HCT116 (cell line): Measurements from ENCODE around the gene TSPEAR. TPM values are rescaled to one million over a fixed set of nuclear protein-coding genes. Genes with fewer than 3 reads are reported as not detected.
A peak's percentile ranks its signal among the peaks of the same experiment; 100 is the strongest.

Experiments
- ATAC-seq: fragments of 200-7000 bp; cut with Tn5 transposase; 2 replicates; pipeline ENCODE4 v1.9.1; 2020; ENCODE audit warnings: mild to moderate bottlenecking, moderate library complexity
- BruUV-seq: library from RNA; stranded (reverse); fragments of 400-500 nt; replicated peaks from 2 replicates; lab custom pipeline; 2021; lab: Mats Ljungman, UMichigan
- CTCF ChIA-PET: fragments of 300-600 bp; sonication (Branson Sonifier 250); formaldehyde crosslinking; loops from one replicate; lab custom pipeline; 2021; ENCODE audit warnings: antibody characterized with exemption; lab: Charles Lee
- POLR2A ChIA-PET: fragments of 300-600, 350-600 bp; sonication (Branson Sonifier 250); formaldehyde crosslinking; loops from one replicate; lab custom pipeline; 2021; ENCODE audit warnings: antibody characterized with exemption; lab: Charles Lee
- RAD21 ChIA-PET, 2 experiments: fragments of 300-600 bp; sonication (Branson Sonifier 250); formaldehyde crosslinking; loops; one replicate each; lab custom pipeline; 2023; ENCODE audit warnings: low total read pairs in 2 of 2; ENCODE audit not compliant: uncharacterized antibody in 2 of 2, unreplicated experiment in 2 of 2, low non-redundant PET in 1 of 2; lab: Charles Lee
- DNase-seq: peaks from one replicate; pipeline ENCODE4 v3.0.0-alpha.2; 2010; ENCODE audit warnings: low read depth, low spot score
- H2AFZ ChIP-seq: fragments of 200-600 bp; shearing (Covaris generic), sonication (generic); 2 replicates; pipeline ENCODE4 v1.6.1; 2017; ENCODE audit warnings: low read depth, mixed run types, mixed read lengths, antibody characterized with exemption, low read length; ENCODE audit not compliant: poor library complexity, severe bottlenecking
- H3K27ac ChIP-seq: 2 replicates; pipeline ENCODE4 v1.5.1; 2012; ENCODE audit warnings: low read depth, low read length
- H3K27me3 ChIP-seq: fragments of 200-600 bp; sonication (generic); 2 replicates; pipeline ENCODE4 v1.6.1; 2016; ENCODE audit warnings: mixed run types, low read length, mixed read lengths; ENCODE audit not compliant: insufficient read depth
- H3K36me3 ChIP-seq, 2 experiments: fragments of 200-500 bp in 1 of 2; fragments of 200-600 bp in 1 of 2; sonication (Bioruptor generic) in 1 of 2; sonication (generic) in 1 of 2; 2 replicates each; pipeline versions ENCODE4 v1.5.1 to v1.6.1; 2014 to 2016; ENCODE audit warnings: low read length in 2 of 2, inconsistent platforms in 1 of 2, mixed read lengths in 1 of 2, mixed run types in 1 of 2; ENCODE audit not compliant: insufficient read depth in 2 of 2, control insufficient read depth in 1 of 2
- H3K4me1 ChIP-seq, 2 experiments: fragments of 200-600 bp in 1 of 2; sonication (generic) in 1 of 2; 2 replicates each; pipeline versions ENCODE4 v1.5.1 to v1.6.1; 2012 to 2017; ENCODE audit warnings: low read length in 2 of 2, inconsistent platforms in 1 of 2, mild to moderate bottlenecking in 1 of 2, mixed read lengths in 1 of 2, mixed run types in 1 of 2, moderate library complexity in 1 of 2; ENCODE audit not compliant: insufficient read depth in 2 of 2, control insufficient read depth in 1 of 2
- H3K4me2 ChIP-seq: fragments of 200-600 bp; sonication (generic); 2 replicates; pipeline ENCODE4 v1.6.1; 2017; ENCODE audit warnings: mixed run types, low read length, mixed read lengths
- H3K4me3 ChIP-seq, 2 experiments: fragments of 200-600 bp in 1 of 2; sonication (generic) in 1 of 2; replicated peaks in 1 of 2; 2 replicates each; pipeline ENCODE4 v1.5.1; 2011 to 2016; ENCODE audit warnings: low read length in 2 of 2, control low read depth in 1 of 2, low read depth in 1 of 2, mild to moderate bottlenecking in 1 of 2, mixed read lengths in 1 of 2, mixed run types in 1 of 2
- H3K79me2 ChIP-seq: fragments of 200-600 bp; sonication (generic); 2 replicates; pipeline ENCODE4 v1.6.1; 2017; ENCODE audit warnings: mild to moderate bottlenecking, mixed run types, low read length, moderate library complexity, mixed read lengths; ENCODE audit not compliant: insufficient read depth
- H3K9ac ChIP-seq: fragments of 200-600 bp; sonication (generic); 2 replicates; pipeline ENCODE4 v1.6.1; 2016; ENCODE audit warnings: low read length, mixed read lengths
- H3K9me2 ChIP-seq: fragments of 200-600 bp; sonication (generic), shearing (Covaris generic); 2 replicates; pipeline ENCODE4 v1.6.1; 2017; ENCODE audit warnings: mixed run types, mild to moderate bottlenecking, moderate library complexity; ENCODE audit not compliant: insufficient read depth
- H3K9me3 ChIP-seq, 2 experiments: fragments of 200-500 bp in 1 of 2; fragments of 200-600 bp in 1 of 2; sonication (Bioruptor generic) in 1 of 2; sonication (generic) in 1 of 2; 2 replicates each; pipeline ENCODE4 v1.6.1; 2014 to 2017; ENCODE audit warnings: low read length in 2 of 2, mixed read lengths in 2 of 2, inconsistent platforms in 1 of 2, low read depth in 1 of 2, mild to moderate bottlenecking in 1 of 2, mixed run types in 1 of 2, moderate library complexity in 1 of 2; ENCODE audit not compliant: control insufficient read depth in 1 of 2, insufficient read depth in 1 of 2
- H4K20me1 ChIP-seq: fragments of 200-600 bp; sonication (generic), shearing (Covaris generic); 2 replicates; pipeline ENCODE4 v1.6.1; 2017; ENCODE audit warnings: mixed run types, mild to moderate bottlenecking, moderate library complexity; ENCODE audit not compliant: insufficient read depth
- ATF3 ChIP-seq: IDR thresholded peaks from 2 replicates; pipeline ENCODE4 v1.6.1; 2012
- CBX3 ChIP-seq: IDR thresholded peaks from 2 replicates; pipeline ENCODE4 v1.6.1; 2012; ENCODE audit warnings: low read depth
- CEBPB ChIP-seq: IDR thresholded peaks from 2 replicates; pipeline ENCODE4 v1.6.1; 2012; ENCODE audit warnings: low read depth
- CTCF ChIP-seq, 3 experiments: fragments of 200-600 bp in 1 of 3; sonication (generic) in 1 of 3; IDR thresholded peaks in 2 of 3; conservative IDR thresholded peaks in 1 of 3; 2 replicates each; pipeline ENCODE4 v1.5.1; 2012 to 2017; ENCODE audit warnings: low read depth in 2 of 3, low read length in 2 of 3, antibody characterized with exemption in 1 of 3, borderline replicate concordance in 1 of 3, control low read depth in 1 of 3, mild to moderate bottlenecking in 1 of 3, mixed read lengths in 1 of 3, mixed run types in 1 of 3, moderate library complexity in 1 of 3; ENCODE audit not compliant: insufficient read depth in 1 of 3
- EGR1 ChIP-seq: IDR thresholded peaks from 2 replicates; pipeline ENCODE4 v1.6.1; 2012; ENCODE audit warnings: low read depth
- ELF1 ChIP-seq: IDR thresholded peaks from 2 replicates; pipeline ENCODE4 v1.6.1; 2012; ENCODE audit warnings: low read depth, borderline replicate concordance
- MAX ChIP-seq: IDR thresholded peaks from 2 replicates; pipeline ENCODE4 v1.6.1; 2012
- POLR2A ChIP-seq: IDR thresholded peaks from 2 replicates; pipeline ENCODE4 v1.7.0; 2011; ENCODE audit warnings: borderline replicate concordance; ENCODE audit not compliant: insufficient read depth, insufficient read length; ENCODE audit errors: extremely low read depth
- RAD21 ChIP-seq: IDR thresholded peaks from 2 replicates; pipeline ENCODE4 v1.6.1; 2012; ENCODE audit warnings: low read depth, mild to moderate bottlenecking
- intact Hi-C: fragments of 100-400 bp; cut with micrococcal nuclease; formaldehyde crosslinking; loops from 2 replicates; pipeline ENCODE4 v1.10.0; 2022
- total RNA-seq: library from RNA; stranded (reverse); gene quantifications from one replicate; pipeline ENCODE4 v1.2.1, GENCODE V29; 2021; ENCODE audit not compliant: unreplicated experiment
- TF ChIP-seq, protein P1 (sequence below): IDR thresholded peaks from 2 replicates; pipeline ENCODE4 v1.6.1; 2011; ENCODE audit warnings: mild to moderate bottlenecking, low read length, moderate library complexity; ENCODE audit not compliant: insufficient replicate concordance; ENCODE audit errors: extremely low read depth

The TSPEAR gene
- total RNA-seq, 1 experiment from 2014 or later, result not detected

DNA sequence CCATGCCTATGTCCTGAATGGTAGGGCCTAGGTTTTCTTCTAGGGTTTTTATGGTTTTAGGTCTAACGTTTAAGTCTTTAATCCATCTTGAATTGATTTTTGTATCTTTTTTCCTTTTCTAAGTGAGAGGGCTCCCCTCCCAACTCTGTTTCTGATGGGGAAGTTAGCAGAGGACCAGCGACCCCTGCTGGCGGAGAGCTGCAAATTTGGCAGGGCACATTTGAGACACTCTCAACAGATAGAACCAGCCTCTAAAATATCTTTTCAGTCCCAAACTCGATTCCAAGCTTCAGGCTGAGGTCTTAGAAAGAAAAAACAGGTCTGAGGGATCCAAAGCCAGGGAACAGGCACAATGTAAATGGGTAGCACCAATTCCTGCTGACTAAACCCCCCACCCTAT, 223.5 kb downstream of the TSPEAR start:
- Histone ChIP-seq H2AFZ (no peak overlapping the region), H3K4me2 (no peak overlapping the region), H3K4me1 (peaks cover 0 to 5% of the 10 kb centered on the region in 2 experiments; a peak in 1 of 4 replicates), H3K79me2 (no peaks in the 10 kb centered on the region), H3K9me2 (no peaks in the 10 kb centered on the region), H3K27me3 (no peaks in the 10 kb centered on the region), H3K27ac (no peak overlapping the region), H3K4me3 (no peak overlapping the region), H4K20me1 (no peaks in the 10 kb centered on the region), H3K9me3 (peaks cover 4 to 6% of the 10 kb centered on the region in 2 experiments; a peak in 2 of 4 replicates), H3K36me3 (no peaks in the 10 kb centered on the region), H3K9ac (no peak overlapping the region)
- DNase-seq (peak; percentile 28), ATAC-seq (peak; percentile 55; the same call in 1 of the 2 replicates)
- ChIA-PET CTCF (no interaction called here), POLR2A (no interaction called here), RAD21 (no interaction called here)
- intact Hi-C loops, result no loop called here
- no TSS peak for BruUV-seq
- TF ChIP-seq CTCF (IDR thresholded peaks at IDR 0.05 in 2 of 3, conservative IDR thresholded peaks at IDR 0.05 in 1 of 3; ENCODE audit: borderline replicate concordance in 1 of 3, insufficient read depth in 1 of 3, low read depth in 2 of 3, low read length in 2 of 3) (peak in 2 of 3 experiments; percentile 81 to 84; a peak in 4 of 6 replicates), ATF3 (no peak), EGR1 (no peak), RAD21 (peak; percentile 50)
- TF ChIP-seq, all 23 proteins: peak for 2

DNA sequence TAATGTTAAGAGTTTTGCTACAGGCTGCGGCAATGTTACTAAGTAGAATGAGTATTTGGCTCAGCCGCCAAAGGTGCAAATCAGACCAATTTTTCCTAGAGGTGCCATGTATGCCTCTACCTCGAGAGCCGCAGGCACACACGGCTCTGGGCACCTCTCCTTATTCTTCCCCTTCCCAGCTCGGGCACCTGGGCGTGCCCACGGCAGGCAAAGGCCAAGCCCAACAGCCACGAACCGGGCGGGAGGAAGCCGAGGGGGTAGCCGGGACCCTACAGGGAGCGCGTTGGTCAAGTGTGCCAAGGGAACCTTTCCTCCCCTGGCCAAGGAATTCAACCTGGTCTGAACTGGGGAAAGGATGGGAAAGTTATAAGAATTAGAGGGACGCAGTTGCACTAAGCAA, 225.1 kb downstream of the TSPEAR start:
- no peak overlapping the region for H3K4me2 ChIP-seq
- no peaks in the 10 kb centered on the region for H3K9me3 ChIP-seq
- H3K79me2 ChIP-seq, result no peaks in the 10 kb centered on the region
- H3K4me1 ChIP-seq, result peaks cover 0 to 5% of the 10 kb centered on the region in 2 experiments; a peak in 1 of 4 replicates
- no TSS peak for BruUV-seq
- no peak overlapping the region for H3K27ac ChIP-seq
- DNase-seq (no peak), ATAC-seq (no peak)
- H3K36me3 ChIP-seq, result no peaks in the 10 kb centered on the region
- intact Hi-C loops, result no loop called here
- no peaks in the 10 kb centered on the region for H3K27me3 ChIP-seq
- ChIA-PET POLR2A (no interaction called here), CTCF (no interaction called here), RAD21 (no interaction called here)
- H3K4me3 ChIP-seq, result no peak overlapping the region
- no peak overlapping the region for H2AFZ ChIP-seq
- TF ChIP-seq CBX3 (no peak), MAX (no peak), CEBPB (no peak), ELF1 (no peak), POLR2A (no peak)
- TF ChIP-seq, protein P1, sequence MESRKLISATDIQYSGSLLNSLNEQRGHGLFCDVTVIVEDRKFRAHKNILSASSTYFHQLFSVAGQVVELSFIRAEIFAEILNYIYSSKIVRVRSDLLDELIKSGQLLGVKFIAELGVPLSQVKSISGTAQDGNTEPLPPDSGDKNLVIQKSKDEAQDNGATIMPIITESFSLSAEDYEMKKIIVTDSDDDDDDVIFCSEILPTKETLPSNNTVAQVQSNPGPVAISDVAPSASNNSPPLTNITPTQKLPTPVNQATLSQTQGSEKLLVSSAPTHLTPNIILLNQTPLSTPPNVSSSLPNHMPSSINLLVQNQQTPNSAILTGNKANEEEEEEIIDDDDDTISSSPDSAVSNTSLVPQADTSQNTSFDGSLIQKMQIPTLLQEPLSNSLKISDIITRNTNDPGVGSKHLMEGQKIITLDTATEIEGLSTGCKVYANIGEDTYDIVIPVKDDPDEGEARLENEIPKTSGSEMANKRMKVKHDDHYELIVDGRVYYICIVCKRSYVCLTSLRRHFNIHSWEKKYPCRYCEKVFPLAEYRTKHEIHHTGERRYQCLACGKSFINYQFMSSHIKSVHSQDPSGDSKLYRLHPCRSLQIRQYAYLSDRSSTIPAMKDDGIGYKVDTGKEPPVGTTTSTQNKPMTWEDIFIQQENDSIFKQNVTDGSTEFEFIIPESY, result no peak
- no peaks in the 10 kb centered on the region for H3K9me2 ChIP-seq
- H4K20me1 ChIP-seq, result no peaks in the 10 kb centered on the region
- H3K9ac ChIP-seq, result no peak overlapping the region
